HepG2 (cell line): ENCODE data around the gene MAPK7. TPM values are rescaled to one million over a fixed set of nuclear protein-coding genes. Genes with fewer than 3 reads are reported as not detected.

Experiments used
- GATAD2A ChIP-seq: IDR thresholded peaks from 2 replicates; pipeline ENCODE4 v1.6.1; 2016
- HIVEP1 ChIP-seq: sonication (generic); formaldehyde crosslinking; IDR thresholded peaks from 2 replicates; pipeline ENCODE4 v1.4.0; 2020; ENCODE audit warnings: mild to moderate bottlenecking, missing genetic modification reagents
- HMG20B ChIP-seq: conservative IDR thresholded peaks from 2 replicates; pipeline ENCODE4 v1.6.1; 2016; ENCODE audit warnings: missing genetic modification reagents, missing compliant biosample characterization
- HNF4G ChIP-seq, 2 experiments: sonication (generic) in 1 of 2; formaldehyde crosslinking in 1 of 2; IDR thresholded peaks; 2 replicates each; pipeline versions ENCODE4 v1.4.0 to v1.6.1; 2011 to 2020; ENCODE audit warnings: borderline replicate concordance in 2 of 2, low read depth in 2 of 2, mild to moderate bottlenecking in 2 of 2, low read length in 1 of 2, missing genetic modification reagents in 1 of 2, moderate library complexity in 1 of 2
- KDM2A ChIP-seq: sonication (generic); formaldehyde crosslinking; IDR thresholded peaks from 2 replicates; pipeline ENCODE4 v1.4.0; 2020; ENCODE audit warnings: low read depth, missing genetic modification reagents, borderline replicate concordance
- SRSF1 ChIP-seq: fragments of 200-400 bp; formaldehyde crosslinking; optimal IDR thresholded peaks from 2 replicates; pipeline ENCODE3; 2017; ENCODE audit warnings: mild to moderate bottlenecking, low read depth, low read length, moderate library complexity
- TBX3 ChIP-seq: fragments of 450-650 bp; IDR thresholded peaks from 2 replicates; pipeline ENCODE4 v1.6.1; 2017; ENCODE audit warnings: antibody characterized with exemption, mild to moderate bottlenecking, inconsistent platforms, borderline replicate concordance
- ZNF224 ChIP-seq: sonication (generic); formaldehyde crosslinking; IDR thresholded peaks from 2 replicates; pipeline ENCODE4 v1.5.0; 2020; ENCODE audit warnings: mild to moderate bottlenecking, missing genetic modification reagents
- ZNF646 ChIP-seq: sonication (generic); formaldehyde crosslinking; IDR thresholded peaks from 2 replicates; pipeline ENCODE4 v1.9.0; 2021; ENCODE audit warnings: mild to moderate bottlenecking, missing genetic modification reagents
- ZNF7 ChIP-seq: IDR thresholded peaks from 2 replicates; pipeline ENCODE4 v1.6.1; 2016; ENCODE audit warnings: missing biosample characterization, missing genetic modification reagents
- ZNF891 ChIP-seq: sonication (generic); formaldehyde crosslinking; IDR thresholded peaks from 2 replicates; pipeline ENCODE4 v1.5.0; 2020; ENCODE audit warnings: mild to moderate bottlenecking, missing genetic modification reagents
- polyA plus RNA-seq, 8 experiments: library from polyadenylated mRNA; depleted of rRNA in 3 of 8; stranded (reverse) in 7 of 8; unstranded in 1 of 8; fragments of >200 nt; fragmentation: Illumina TruSeq in 4 of 8; extraction: Trizol in 4 of 8; gene quantifications; 2 replicates each; pipeline versions ENCODE4 v1.2.1 to v1.2.3, GENCODE V29; 2011 to 2016; ENCODE audit warnings: low read depth in 4 of 8, missing spikeins in 1 of 8, mixed read lengths in 1 of 8; ENCODE audit not compliant: insufficient read depth in 1 of 8
- total RNA-seq, 5 experiments: library from RNA; depleted of rRNA; stranded (reverse); fragments of >200 nt; fragmentation: Illumina TruSeq; extraction: Trizol; gene quantifications; 2 replicates each; pipeline ENCODE4 v1.2.3, GENCODE V29; 2016; ENCODE audit warnings: low read depth in 1 of 5
- TF ChIP-seq, protein P1 (sequence below): sonication (generic); formaldehyde crosslinking; IDR thresholded peaks from 2 replicates; pipeline ENCODE4 v1.4.0; 2020; ENCODE audit warnings: mild to moderate bottlenecking, missing genetic modification reagents
- TF ChIP-seq, protein P2 (sequence below): sonication (generic); formaldehyde crosslinking; IDR thresholded peaks from 2 replicates; pipeline ENCODE4 v1.4.0; 2020; ENCODE audit warnings: mild to moderate bottlenecking, missing genetic modification reagents
- TF ChIP-seq, protein P3 (sequence below): IDR thresholded peaks from 2 replicates; pipeline ENCODE4 v1.4.0; 2020; ENCODE audit warnings: mild to moderate bottlenecking, missing genetic modification reagents

MAPK7 gene
- total and polyA plus RNA-seq, 2 of the 13 experiments (the other 11 are each of a cell fraction or from before 2014, with no cell fraction given) = 2.9 to 5.9 TPM

- TF ChIP-seq HIVEP1 (CRISPR knock-in tag) = no peak
- TF ChIP-seq ZNF224 (CRISPR knock-in tag) = no peak
- peak; percentile 38; the same call in 1 of the 2 replicates for TF ChIP-seq HNF4G (IDR thresholded peaks at IDR 0.05; ENCODE audit: borderline replicate concordance, low read depth, low read length)
- TF ChIP-seq HNF4G (CRISPR knock-in tag; IDR thresholded peaks at IDR 0.05; ENCODE audit: borderline replicate concordance, low read depth) = no peak
- TF ChIP-seq KDM2A (CRISPR knock-in tag) = peak; percentile 37; the same call in 1 of the 2 replicates
- TF ChIP-seq, protein P1, sequence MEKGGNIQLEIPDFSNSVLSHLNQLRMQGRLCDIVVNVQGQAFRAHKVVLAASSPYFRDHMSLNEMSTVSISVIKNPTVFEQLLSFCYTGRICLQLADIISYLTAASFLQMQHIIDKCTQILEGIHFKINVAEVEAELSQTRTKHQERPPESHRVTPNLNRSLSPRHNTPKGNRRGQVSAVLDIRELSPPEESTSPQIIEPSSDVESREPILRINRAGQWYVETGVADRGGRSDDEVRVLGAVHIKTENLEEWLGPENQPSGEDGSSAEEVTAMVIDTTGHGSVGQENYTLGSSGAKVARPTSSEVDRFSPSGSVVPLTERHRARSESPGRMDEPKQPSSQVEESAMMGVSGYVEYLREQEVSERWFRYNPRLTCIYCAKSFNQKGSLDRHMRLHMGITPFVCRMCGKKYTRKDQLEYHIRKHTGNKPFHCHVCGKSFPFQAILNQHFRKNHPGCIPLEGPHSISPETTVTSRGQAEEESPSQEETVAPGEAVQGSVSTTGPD (CRISPR knock-in tag) = no peak
- TF ChIP-seq, protein P2, sequence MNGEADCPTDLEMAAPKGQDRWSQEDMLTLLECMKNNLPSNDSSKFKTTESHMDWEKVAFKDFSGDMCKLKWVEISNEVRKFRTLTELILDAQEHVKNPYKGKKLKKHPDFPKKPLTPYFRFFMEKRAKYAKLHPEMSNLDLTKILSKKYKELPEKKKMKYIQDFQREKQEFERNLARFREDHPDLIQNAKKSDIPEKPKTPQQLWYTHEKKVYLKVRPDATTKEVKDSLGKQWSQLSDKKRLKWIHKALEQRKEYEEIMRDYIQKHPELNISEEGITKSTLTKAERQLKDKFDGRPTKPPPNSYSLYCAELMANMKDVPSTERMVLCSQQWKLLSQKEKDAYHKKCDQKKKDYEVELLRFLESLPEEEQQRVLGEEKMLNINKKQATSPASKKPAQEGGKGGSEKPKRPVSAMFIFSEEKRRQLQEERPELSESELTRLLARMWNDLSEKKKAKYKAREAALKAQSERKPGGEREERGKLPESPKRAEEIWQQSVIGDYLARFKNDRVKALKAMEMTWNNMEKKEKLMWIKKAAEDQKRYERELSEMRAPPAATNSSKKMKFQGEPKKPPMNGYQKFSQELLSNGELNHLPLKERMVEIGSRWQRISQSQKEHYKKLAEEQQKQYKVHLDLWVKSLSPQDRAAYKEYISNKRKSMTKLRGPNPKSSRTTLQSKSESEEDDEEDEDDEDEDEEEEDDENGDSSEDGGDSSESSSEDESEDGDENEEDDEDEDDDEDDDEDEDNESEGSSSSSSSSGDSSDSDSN (CRISPR knock-in tag) = no peak; the same call in 1 of the 2 replicates
- no peak for TF ChIP-seq ZNF646
- TF ChIP-seq, protein P3, sequence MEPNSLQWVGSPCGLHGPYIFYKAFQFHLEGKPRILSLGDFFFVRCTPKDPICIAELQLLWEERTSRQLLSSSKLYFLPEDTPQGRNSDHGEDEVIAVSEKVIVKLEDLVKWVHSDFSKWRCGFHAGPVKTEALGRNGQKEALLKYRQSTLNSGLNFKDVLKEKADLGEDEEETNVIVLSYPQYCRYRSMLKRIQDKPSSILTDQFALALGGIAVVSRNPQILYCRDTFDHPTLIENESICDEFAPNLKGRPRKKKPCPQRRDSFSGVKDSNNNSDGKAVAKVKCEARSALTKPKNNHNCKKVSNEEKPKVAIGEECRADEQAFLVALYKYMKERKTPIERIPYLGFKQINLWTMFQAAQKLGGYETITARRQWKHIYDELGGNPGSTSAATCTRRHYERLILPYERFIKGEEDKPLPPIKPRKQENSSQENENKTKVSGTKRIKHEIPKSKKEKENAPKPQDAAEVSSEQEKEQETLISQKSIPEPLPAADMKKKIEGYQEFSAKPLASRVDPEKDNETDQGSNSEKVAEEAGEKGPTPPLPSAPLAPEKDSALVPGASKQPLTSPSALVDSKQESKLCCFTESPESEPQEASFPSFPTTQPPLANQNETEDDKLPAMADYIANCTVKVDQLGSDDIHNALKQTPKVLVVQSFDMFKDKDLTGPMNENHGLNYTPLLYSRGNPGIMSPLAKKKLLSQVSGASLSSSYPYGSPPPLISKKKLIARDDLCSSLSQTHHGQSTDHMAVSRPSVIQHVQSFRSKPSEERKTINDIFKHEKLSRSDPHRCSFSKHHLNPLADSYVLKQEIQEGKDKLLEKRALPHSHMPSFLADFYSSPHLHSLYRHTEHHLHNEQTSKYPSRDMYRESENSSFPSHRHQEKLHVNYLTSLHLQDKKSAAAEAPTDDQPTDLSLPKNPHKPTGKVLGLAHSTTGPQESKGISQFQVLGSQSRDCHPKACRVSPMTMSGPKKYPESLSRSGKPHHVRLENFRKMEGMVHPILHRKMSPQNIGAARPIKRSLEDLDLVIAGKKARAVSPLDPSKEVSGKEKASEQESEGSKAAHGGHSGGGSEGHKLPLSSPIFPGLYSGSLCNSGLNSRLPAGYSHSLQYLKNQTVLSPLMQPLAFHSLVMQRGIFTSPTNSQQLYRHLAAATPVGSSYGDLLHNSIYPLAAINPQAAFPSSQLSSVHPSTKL (CRISPR knock-in tag) = no peak
- TF ChIP-seq TBX3 = no peak
- TF ChIP-seq GATAD2A (CRISPR knock-in tag) = peak; percentile 30; the same call in 1 of the 2 replicates
- peak; percentile 66; the same call in 1 of the 2 replicates for TF ChIP-seq ZNF891 (CRISPR knock-in tag)
- TF ChIP-seq SRSF1 = no peak
- no peak for TF ChIP-seq HMG20B (CRISPR knock-in tag)
- TF ChIP-seq ZNF7 (CRISPR knock-in tag) = no peak
These were observed 13.4 kb upstream of the MAPK7 start (continued) for GRCh38 chr17:19364699-19365498.
